Activated T-cell treated with anti-CD3 and anti-CD28 coated beads, Interleukin-2, amount 50 U/mL, for 48 hours (primary cell): ENCODE data around the gene KLRG1.

Experiments used
- DNase-seq, 2 experiments: peaks; one replicate each; pipeline ENCODE4 v3.0.0-alpha.2; 2020

KLRG1 gene

DNA sequence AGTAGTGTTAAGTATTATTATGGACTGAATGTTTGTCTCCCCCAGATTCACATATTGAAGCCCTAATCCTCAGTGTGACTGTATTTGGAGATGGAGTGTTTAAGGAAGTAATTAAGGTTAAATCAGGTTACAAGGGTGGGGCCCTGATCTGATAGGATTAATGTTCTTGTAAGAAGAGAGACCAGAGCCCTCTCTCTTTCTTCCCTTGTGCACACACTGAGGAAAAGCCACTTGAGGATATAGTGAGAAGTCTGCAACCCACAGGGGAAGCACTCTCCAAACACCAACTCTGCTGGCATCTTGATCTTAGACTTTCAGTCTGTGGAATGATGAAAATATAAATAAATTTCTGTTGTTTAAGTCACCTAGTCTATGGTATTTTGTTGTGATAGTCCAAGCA, 2.2 kb upstream of the KLRG1 start:
- DNase-seq = no peak

- no peak for DNase-seq
Measured at GRCh38 chr12:8987685-8988084, 1.7 kb upstream of the KLRG1 start.

DNA sequence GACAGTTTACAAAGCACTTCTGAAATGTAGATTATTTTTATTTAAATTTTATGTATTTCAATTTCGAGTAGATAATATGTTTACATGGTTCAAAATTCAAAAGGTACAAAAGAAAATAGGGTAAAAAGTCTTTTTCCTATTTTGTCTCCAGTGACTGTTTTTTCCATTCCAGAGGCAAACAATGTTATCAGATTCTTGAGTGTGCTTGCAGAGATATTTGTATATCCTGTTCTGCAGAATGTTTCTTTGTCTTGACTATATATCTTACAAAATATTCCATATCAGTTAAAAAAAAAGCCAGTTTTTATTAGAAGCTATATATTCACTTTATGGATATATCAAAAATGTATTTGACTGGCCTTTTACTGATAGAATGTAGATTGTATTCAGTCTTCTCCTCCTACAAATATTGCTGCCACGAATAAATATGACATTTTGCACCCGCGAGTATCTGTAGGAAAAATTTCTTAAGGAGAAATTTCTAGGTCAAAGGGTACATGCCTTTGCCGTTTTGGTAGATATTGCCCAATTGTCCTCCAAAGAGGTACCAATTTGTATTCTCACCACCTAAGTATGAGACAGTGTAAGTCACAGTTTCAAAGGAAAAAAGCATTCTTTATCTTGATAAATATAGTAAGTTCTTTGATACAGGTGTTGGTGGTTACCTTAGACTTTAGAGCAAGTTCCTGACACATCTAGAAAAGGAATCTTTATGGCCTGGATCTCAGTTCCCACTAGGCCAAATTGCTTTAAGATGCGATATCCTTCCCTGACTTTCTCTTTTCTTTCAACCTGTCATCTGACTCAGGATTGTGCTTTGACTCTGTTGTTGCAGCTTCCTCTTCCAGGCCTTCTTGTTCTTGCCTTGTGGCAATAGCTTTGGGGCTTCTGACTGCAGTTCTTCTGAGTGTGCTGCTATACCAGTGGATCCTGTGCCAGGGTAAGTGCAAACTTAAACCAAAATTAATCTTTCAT, 2.3 kb downstream of the KLRG1 start:
- DNase-seq = no peak

- DNase-seq = no peak
Measured at GRCh38 chr12:8993827-8994226, 4.5 kb downstream of the KLRG1 start.

GRCh38 chr12:8995021-8995775, 5.9 kb downstream of the KLRG1 start:
- no peak for DNase-seq

DNA sequence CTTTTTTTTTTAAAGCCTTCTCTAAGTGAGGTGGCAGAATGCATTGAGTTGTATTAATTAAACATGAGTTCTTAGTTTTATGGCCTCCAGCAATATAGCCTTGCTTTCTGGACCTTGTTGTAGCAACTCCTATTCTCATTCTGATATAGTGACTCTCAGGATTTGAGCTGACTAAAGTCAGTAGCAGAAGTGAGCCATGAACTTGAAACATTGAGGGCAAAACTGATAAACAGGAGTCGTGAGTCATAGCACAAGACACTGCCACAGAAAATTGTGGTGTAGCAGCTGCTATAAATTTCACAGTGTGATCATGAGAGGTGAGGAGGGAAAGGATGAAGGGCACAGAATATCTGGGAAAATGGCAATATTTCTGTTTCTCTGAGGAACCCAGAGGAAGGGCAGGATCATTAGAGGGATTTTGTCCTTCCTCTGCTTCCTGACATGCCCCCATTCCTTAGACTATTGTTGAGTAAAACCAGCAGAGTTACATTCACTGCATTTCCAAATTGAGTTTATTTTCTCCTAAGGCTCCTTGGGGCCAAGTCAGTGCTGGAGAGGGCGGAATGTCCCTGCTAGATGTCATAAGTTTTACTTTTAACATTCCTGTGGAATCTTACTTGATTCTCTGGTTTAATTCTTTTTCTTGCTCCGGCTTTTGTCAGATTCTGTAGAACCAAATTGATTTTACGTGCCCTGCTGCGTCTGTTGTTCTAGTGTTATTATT, 7.5 kb downstream of the KLRG1 start:
- no peak for DNase-seq

DNA sequence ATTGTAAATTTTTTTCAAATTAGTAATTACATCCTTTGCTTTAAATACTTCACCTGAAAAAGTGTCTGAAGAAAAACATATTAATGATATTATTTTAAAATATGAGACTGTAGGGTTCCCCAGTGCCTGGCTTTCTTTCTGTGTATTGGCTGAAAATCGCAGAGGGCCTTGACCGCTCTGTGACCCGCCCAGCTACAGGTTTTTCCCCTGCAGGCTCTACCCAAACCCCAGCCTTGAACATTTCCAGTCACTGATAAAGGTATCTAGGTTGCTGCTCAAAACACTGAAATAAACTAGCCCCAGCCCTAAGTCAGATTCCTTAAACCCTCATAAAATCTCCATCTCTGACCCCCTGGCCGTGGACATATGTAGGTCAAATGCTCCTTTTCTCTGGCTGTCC, 11.9 kb downstream of the KLRG1 start:
- DNase-seq = no peak

DNA sequence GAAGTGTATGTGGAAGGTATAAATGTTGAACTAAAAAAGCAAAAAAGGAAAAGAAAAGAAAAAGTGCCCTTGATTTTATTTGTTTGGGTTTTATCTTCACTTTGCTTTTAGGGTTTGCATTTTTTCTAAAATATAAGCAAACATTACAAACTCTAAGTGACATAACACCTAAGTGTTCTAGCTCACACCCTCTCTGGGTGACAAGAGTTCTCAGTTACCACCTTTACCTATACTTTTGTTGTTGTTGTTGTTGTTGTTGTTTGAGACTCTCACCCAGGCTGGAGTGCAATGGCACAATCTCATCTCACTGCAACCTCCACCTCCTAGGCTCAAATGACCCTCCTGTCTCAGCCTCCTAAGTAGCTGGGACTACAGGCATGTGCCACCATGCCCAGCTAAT, 13.0 kb downstream of the KLRG1 start:
- no peak for DNase-seq

- DNase-seq = no peak
Measured at GRCh38 chr12:9022592-9022991, 33.2 kb downstream of the KLRG1 start.

DNA sequence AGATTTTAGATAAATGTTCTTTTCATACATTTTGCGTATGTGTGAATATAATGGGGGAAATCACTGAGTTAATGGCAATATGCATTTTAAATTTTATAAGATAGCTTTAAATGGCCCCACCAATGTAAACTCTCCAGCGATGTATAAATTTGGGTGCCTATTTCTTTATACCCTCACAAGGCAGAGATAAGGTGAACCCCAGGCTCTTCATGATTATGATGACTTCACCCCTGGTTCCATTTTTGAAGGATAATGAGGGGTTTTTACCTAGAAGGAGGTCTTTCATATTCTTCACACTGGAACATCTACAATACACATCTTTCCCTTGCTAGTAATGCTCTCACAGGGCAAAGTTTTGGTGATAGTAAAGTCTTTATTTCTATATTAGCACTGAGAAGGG, 35.2 kb downstream of the KLRG1 start:
- DNase-seq = no peak

DNA sequence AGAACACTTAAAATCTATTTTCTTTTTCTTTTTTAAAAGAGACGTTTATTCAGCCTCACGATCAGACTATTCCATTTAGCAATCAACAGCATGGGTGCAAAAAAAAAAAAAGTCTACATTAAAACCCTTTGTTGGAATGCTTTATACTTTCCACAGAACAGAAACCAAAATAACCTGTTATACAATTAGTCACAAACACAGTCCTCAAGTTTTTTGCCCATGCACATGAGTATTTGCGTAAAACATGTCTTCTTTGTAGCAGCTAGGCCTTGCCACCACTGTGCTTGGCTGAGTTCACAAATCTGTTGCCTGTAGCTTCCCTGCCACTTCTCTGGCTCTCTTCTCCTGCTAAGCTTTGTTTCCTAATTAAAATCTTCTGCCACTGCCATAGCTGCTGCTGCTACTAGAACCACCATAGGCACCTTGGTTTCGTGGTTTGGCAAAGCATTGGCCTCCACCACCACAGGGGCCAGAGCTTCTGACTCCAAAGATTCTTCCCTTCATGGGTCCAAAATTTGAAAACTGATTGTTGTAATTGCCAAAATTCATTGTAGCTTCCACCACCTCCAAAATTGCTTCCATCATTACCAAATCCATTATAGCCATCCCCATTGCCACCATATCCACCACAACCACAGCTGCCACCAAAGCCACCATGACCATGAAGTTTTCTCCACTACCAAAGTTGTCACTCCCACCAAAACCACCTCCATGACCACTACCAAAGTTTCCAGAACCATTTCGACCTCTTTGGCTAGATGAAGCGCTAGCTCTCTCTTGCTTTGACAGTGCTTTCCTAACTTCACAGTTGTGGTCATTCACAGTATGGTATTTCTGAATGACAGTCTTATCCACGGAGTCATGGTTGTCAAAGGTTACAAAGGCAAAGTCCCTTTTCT, 38.1 kb downstream of the KLRG1 start:
- peak; percentile 80 to 84 for DNase-seq

- no peak for DNase-seq
Measured at GRCh38 chr12:9030776-9031175, 41.4 kb downstream of the KLRG1 start.

DNA sequence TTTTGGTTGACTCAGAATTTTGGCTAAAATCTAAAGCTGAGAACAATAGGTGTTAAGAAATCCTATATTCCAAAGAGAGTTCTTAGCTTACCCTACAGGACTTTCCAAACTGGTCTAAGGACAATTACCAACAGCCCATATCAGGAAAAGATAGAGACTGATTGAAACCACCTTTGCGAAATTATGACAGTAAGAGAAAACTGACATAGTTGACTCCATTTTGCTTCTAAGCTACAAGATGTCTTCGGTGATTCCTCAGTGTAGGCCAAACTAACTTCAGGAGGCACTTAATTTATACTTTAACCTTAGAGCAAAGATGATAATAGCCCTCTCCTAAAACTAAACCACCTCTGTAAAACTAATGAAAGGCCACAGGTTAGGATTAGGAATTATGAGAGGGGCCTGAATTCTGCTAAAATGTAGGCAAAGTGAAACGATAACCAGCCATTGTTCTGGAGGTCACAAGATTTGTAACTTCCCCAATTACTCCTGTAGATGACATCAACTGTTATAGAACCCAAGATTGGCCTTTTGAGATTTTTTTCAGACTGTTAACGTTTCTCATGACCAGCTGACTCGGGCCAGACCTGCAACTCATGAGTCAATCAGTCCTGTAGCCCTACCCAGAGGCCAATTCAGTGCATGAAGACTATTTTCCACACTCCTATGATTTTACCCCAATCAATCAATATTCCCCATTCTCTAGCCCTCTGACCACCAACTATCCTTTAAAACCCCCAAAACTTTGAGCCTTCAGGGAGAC, 43.0 kb downstream of the KLRG1 start:
- no peak for DNase-seq

GRCh38 chr12:9033265-9033887, 44.0 kb downstream of the KLRG1 start:
- DNase-seq = no peak

DNA sequence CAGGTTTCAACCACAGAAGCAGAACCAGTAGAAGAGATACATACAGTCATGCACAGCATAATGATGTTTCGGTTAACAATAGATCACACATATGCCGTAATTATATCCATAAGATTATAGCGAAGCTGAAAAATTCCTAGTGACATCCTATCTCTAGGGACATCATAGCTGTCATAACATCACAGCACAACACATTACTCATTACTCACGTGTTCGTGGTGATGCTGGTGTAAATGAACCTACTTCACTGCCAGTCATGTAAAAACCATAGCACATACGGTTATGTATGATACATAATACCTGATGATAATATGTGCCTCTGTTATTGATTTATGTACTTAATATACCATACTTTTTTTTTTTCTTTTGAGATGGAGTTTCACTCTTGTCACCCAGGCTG, 44.7 kb downstream of the KLRG1 start:
- no peak for DNase-seq

- no peak for DNase-seq
Measured at GRCh38 chr12:9036227-9036626, 46.9 kb downstream of the KLRG1 start.

DNA sequence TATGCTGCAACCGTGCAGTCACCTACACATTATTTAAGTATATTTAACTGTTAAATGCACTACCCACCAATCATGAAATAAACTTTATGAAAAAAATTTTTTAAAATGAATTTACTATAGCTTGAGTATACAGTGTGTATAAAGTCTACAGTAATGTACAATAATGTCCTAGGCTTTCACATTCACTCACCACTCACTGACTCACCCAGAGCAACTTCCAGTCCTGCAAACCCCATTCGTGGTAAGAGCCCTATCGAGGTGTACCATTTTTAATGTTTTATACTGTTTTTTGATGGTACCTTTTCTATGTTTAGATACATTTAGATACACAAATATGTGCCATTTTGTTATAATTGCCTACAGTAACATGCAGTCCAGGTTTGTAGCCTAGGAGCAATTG, 48.1 kb downstream of the KLRG1 start:
- no peak for DNase-seq

GRCh38 chr12:9039397-9039977, 50.1 kb downstream of the KLRG1 start:
- DNase-seq = no peak

GRCh38 chr12:9040484-9041186, 51.3 kb downstream of the KLRG1 start:
- no peak for DNase-seq

- no peak for DNase-seq
Measured at GRCh38 chr12:9041321-9041720, 52.0 kb downstream of the KLRG1 start.
